SU-DHL-6 (cell line): ENCODE results near the gene IQSEC3.
"Not testable (repeated sequence)": the region's sequence is repeated elsewhere in the genome, so short reads cannot be mapped to it uniquely, and the experiment has no call there.

ENCODE experiments used
- H2AFZ ChIP-seq: fragments of 200-600 bp; sonication (generic); 2 replicates; pipeline ENCODE4 v1.6.1; 2014; ENCODE audit warnings: low read depth, mild to moderate bottlenecking, moderate library complexity, mixed read lengths, antibody characterized with exemption, low read length; ENCODE audit not compliant: severe bottlenecking
- H3F3A ChIP-seq: fragments of 200-600 bp; shearing (Covaris generic); 2 replicates; pipeline ENCODE4 v1.6.0; 2016; ENCODE audit warnings: antibody characterized with exemption, mild to moderate bottlenecking; ENCODE audit not compliant: insufficient read depth
- H3K27ac ChIP-seq: fragments of 200-600 bp; sonication (generic); 2 replicates; pipeline ENCODE4 v1.5.1; 2016; ENCODE audit warnings: low read depth, mild to moderate bottlenecking, low read length, moderate library complexity, mixed read lengths
- H3K27me3 ChIP-seq: fragments of 200-600 bp; sonication (generic), shearing (Covaris generic); 2 replicates; pipeline ENCODE4 v1.6.0; 2014; ENCODE audit warnings: mild to moderate bottlenecking, low read length
- H3K36me3 ChIP-seq: fragments of 200-600 bp; sonication (generic); 2 replicates; pipeline ENCODE4 v1.6.1; 2014; ENCODE audit warnings: mild to moderate bottlenecking, low read length, mixed read lengths
- H3K4me2 ChIP-seq: fragments of 300-600, 200-600 bp; shearing (Covaris generic), sonication (generic); 2 replicates; pipeline ENCODE4 v1.6.0; 2014; ENCODE audit warnings: low read length, low read depth, mild to moderate bottlenecking; ENCODE audit not compliant: poor library complexity, severe bottlenecking
- H3K4me3 ChIP-seq: fragments of 200-600 bp; sonication (generic); 2 replicates; pipeline ENCODE4 v1.5.1; 2014; ENCODE audit warnings: antibody characterized with exemption, low read length, mild to moderate bottlenecking, mixed read lengths; ENCODE audit not compliant: insufficient read depth, poor library complexity, severe bottlenecking
- H3K79me2 ChIP-seq: fragments of 200-600 bp; sonication (generic); 2 replicates; pipeline ENCODE4 v1.6.1; 2014; ENCODE audit warnings: mild to moderate bottlenecking, low read length, moderate library complexity; ENCODE audit not compliant: insufficient read depth
- H3K9ac ChIP-seq: fragments of 200-600 bp; sonication (generic); 2 replicates; pipeline ENCODE4 v1.7.0; 2014; ENCODE audit warnings: mild to moderate bottlenecking, low read length
- H3K9me2 ChIP-seq: fragments of 200-600 bp; sonication (generic); replicated peaks from 2 replicates; pipeline ENCODE4 v1.6.1; 2014; ENCODE audit warnings: low read length; ENCODE audit not compliant: insufficient read depth
- H3K9me3 ChIP-seq: fragments of 200-600 bp; sonication (generic); 2 replicates; pipeline ENCODE4 v1.6.1; 2014; ENCODE audit warnings: low read length, mixed read lengths; ENCODE audit not compliant: insufficient read depth
- H4K20me1 ChIP-seq: fragments of 200-600 bp; sonication (generic); 2 replicates; pipeline ENCODE4 v1.6.1; 2014; ENCODE audit warnings: low read depth, mild to moderate bottlenecking, antibody characterized with exemption, low read length, moderate library complexity, mixed read lengths

IQSEC3 gene

GRCh38 chr12:66782-67504 lies 376 bp downstream of the IQSEC3 start:
- not testable (repeated sequence) for H3K4me2 ChIP-seq, H3K27ac ChIP-seq, H2AFZ ChIP-seq, H3K36me3 ChIP-seq, H3K27me3 ChIP-seq, H3K79me2 ChIP-seq, H3K9me2 ChIP-seq, H3F3A ChIP-seq, H4K20me1 ChIP-seq, H3K9me3 ChIP-seq, H3K4me3 ChIP-seq, H3K9ac ChIP-seq

- H3K9ac ChIP-seq, H3K9me2 ChIP-seq, H3K27me3 ChIP-seq, H3K9me3 ChIP-seq, H2AFZ ChIP-seq, H3K27ac ChIP-seq, H3K4me3 ChIP-seq, H3K36me3 ChIP-seq, H3K79me2 ChIP-seq, H3F3A ChIP-seq, H3K4me2 ChIP-seq, H4K20me1 ChIP-seq: not testable (repeated sequence)
Observed at GRCh38 chr12:69677-70076, 3.1 kb downstream of the IQSEC3 start.

GRCh38 chr12:70541-70940 lies 4.0 kb downstream of the IQSEC3 start:
- H3K4me2 ChIP-seq, H3K36me3 ChIP-seq, H3K27me3 ChIP-seq, H3K79me2 ChIP-seq, H3K9ac ChIP-seq, H4K20me1 ChIP-seq, H3F3A ChIP-seq, H3K9me3 ChIP-seq, H3K9me2 ChIP-seq, H3K4me3 ChIP-seq, H2AFZ ChIP-seq, H3K27ac ChIP-seq: not testable (repeated sequence)

- not testable (repeated sequence) for H3F3A ChIP-seq, H3K79me2 ChIP-seq, H3K27me3 ChIP-seq, H2AFZ ChIP-seq, H3K9ac ChIP-seq, H3K9me3 ChIP-seq, H3K4me2 ChIP-seq, H3K4me3 ChIP-seq, H3K36me3 ChIP-seq, H3K9me2 ChIP-seq, H3K27ac ChIP-seq, H4K20me1 ChIP-seq
Observed at GRCh38 chr12:72018-72417, 5.5 kb downstream of the IQSEC3 start.

- H2AFZ ChIP-seq, H3K27me3 ChIP-seq, H3F3A ChIP-seq, H4K20me1 ChIP-seq, H3K9me2 ChIP-seq, H3K9ac ChIP-seq, H3K9me3 ChIP-seq, H3K79me2 ChIP-seq, H3K4me3 ChIP-seq, H3K27ac ChIP-seq, H3K4me2 ChIP-seq, H3K36me3 ChIP-seq: not testable (repeated sequence)
Observed at GRCh38 chr12:74420-75190, 8.0 kb downstream of the IQSEC3 start.

- H4K20me1 ChIP-seq, H3K79me2 ChIP-seq, H3K9ac ChIP-seq, H2AFZ ChIP-seq, H3K27ac ChIP-seq, H3K4me2 ChIP-seq, H3K36me3 ChIP-seq, H3K4me3 ChIP-seq, H3K27me3 ChIP-seq, H3K9me2 ChIP-seq, H3F3A ChIP-seq, H3K9me3 ChIP-seq: not testable (repeated sequence)
Observed at GRCh38 chr12:75541-75940, 9.0 kb downstream of the IQSEC3 start.

GRCh38 chr12:76102-76501 lies 9.5 kb downstream of the IQSEC3 start:
- H3K4me2 ChIP-seq, H3K27ac ChIP-seq, H3K27me3 ChIP-seq, H3F3A ChIP-seq, H4K20me1 ChIP-seq, H2AFZ ChIP-seq, H3K4me3 ChIP-seq, H3K36me3 ChIP-seq, H3K9me3 ChIP-seq, H3K9me2 ChIP-seq, H3K9ac ChIP-seq, H3K79me2 ChIP-seq: not testable (repeated sequence)

- H3K27ac ChIP-seq, H3K9me2 ChIP-seq, H4K20me1 ChIP-seq, H3K4me2 ChIP-seq, H3F3A ChIP-seq, H3K36me3 ChIP-seq, H3K4me3 ChIP-seq, H2AFZ ChIP-seq, H3K9me3 ChIP-seq, H3K79me2 ChIP-seq, H3K9ac ChIP-seq, H3K27me3 ChIP-seq: not testable (repeated sequence)
Observed at GRCh38 chr12:76551-76950, 10.0 kb downstream of the IQSEC3 start.
